WTC11 (cell line): ENCODE results near the gene ANO7. TPM values are rescaled to one million over a fixed set of nuclear protein-coding genes. Genes with fewer than 3 reads are reported as not detected.
A peak's percentile ranks its signal among the peaks of the same experiment; 100 is the strongest.

Experiments
- ATF2 ChIP-seq: sonication (generic); formaldehyde crosslinking; IDR thresholded peaks from 2 replicates; pipeline ENCODE4 v1.8.1; 2022; ENCODE audit warnings: low read depth, missing genetic modification reagents, borderline replicate concordance
- CDX4 ChIP-seq: fragments of 250-450 bp; sonication (Bioruptor Pico); IDR thresholded peaks from 2 replicates; pipeline ENCODE4 v1.9.0; 2021; ENCODE audit warnings: moderate library complexity, mild to moderate bottlenecking, inconsistent platforms, borderline replicate concordance
- CREB1 ChIP-seq: sonication (generic); formaldehyde crosslinking; IDR thresholded peaks from 2 replicates; pipeline ENCODE4 v1.8.0; 2023; ENCODE audit warnings: mild to moderate bottlenecking, missing genetic modification reagents
- CREM ChIP-seq: sonication (generic); formaldehyde crosslinking; IDR thresholded peaks from 2 replicates; pipeline ENCODE4 v1.8.1; 2022; ENCODE audit warnings: mild to moderate bottlenecking, missing genetic modification reagents, moderate library complexity
- E2F4 ChIP-seq: sonication (generic); formaldehyde crosslinking; IDR thresholded peaks from 2 replicates; pipeline ENCODE4 v1.8.1; 2022; ENCODE audit warnings: low read depth, mild to moderate bottlenecking, moderate library complexity, missing genetic modification reagents, borderline replicate concordance
- E2F5 ChIP-seq: sonication (generic); formaldehyde crosslinking; IDR thresholded peaks from 2 replicates; pipeline ENCODE4 v1.8.1; 2022; ENCODE audit warnings: mild to moderate bottlenecking, moderate library complexity, missing genetic modification reagents
- EMX1 ChIP-seq: fragments of 250-450 bp; sonication (Bioruptor Pico); IDR thresholded peaks from 2 replicates; pipeline ENCODE4 v1.8.0; 2021; ENCODE audit warnings: mild to moderate bottlenecking
- ESRRA ChIP-seq: sonication (generic); formaldehyde crosslinking; IDR thresholded peaks from 2 replicates; pipeline ENCODE4 v1.8.1; 2022; ENCODE audit warnings: mild to moderate bottlenecking, missing genetic modification reagents, borderline replicate concordance
- ETV6 ChIP-seq: sonication (generic); formaldehyde crosslinking; IDR thresholded peaks from 2 replicates; pipeline ENCODE4 v1.8.1; 2022; ENCODE audit warnings: mild to moderate bottlenecking, missing genetic modification reagents
- JUN ChIP-seq: sonication (generic); formaldehyde crosslinking; IDR thresholded peaks from 2 replicates; pipeline ENCODE4 v1.8.0; 2023; ENCODE audit warnings: mild to moderate bottlenecking, missing genetic modification reagents
- KAT7 ChIP-seq: sonication (generic); formaldehyde crosslinking; IDR thresholded peaks from 2 replicates; pipeline ENCODE4 v1.8.1; 2023; ENCODE audit warnings: missing genetic modification reagents, mild to moderate bottlenecking, borderline replicate concordance
- MXD4 ChIP-seq: fragments of 250-450 bp; sonication (Bioruptor Pico); IDR thresholded peaks from 2 replicates; pipeline ENCODE4 v1.8.0; 2021; ENCODE audit warnings: mild to moderate bottlenecking, moderate library complexity, borderline replicate concordance
- MYBL2 ChIP-seq: sonication (generic); formaldehyde crosslinking; IDR thresholded peaks from 2 replicates; pipeline ENCODE4 v1.8.1; 2023; ENCODE audit warnings: mild to moderate bottlenecking, moderate library complexity, missing genetic modification reagents
- PRRX2 ChIP-seq: fragments of 250-450 bp; sonication (Bioruptor Pico); IDR thresholded peaks from 2 replicates; pipeline ENCODE4 v1.8.0; 2021; ENCODE audit warnings: mild to moderate bottlenecking
- TP53 ChIP-seq: sonication (generic); formaldehyde crosslinking; IDR thresholded peaks from 2 replicates; pipeline ENCODE4 v1.8.1; 2023; ENCODE audit warnings: mild to moderate bottlenecking, missing genetic modification reagents
- ZNF121 ChIP-seq: sonication (generic); formaldehyde crosslinking; IDR thresholded peaks from 2 replicates; pipeline ENCODE4 v1.8.0; 2023; ENCODE audit warnings: missing genetic modification reagents
- ZNF219 ChIP-seq: sonication (generic); formaldehyde crosslinking; IDR thresholded peaks from 2 replicates; pipeline ENCODE4 v1.8.0; 2023; ENCODE audit warnings: missing genetic modification reagents, mild to moderate bottlenecking, borderline replicate concordance
- ZNF232 ChIP-seq: sonication (generic); formaldehyde crosslinking; IDR thresholded peaks from 2 replicates; pipeline ENCODE4 v1.8.0; 2022; ENCODE audit warnings: mild to moderate bottlenecking, missing genetic modification reagents
- ZNF317 ChIP-seq: sonication (generic); formaldehyde crosslinking; IDR thresholded peaks from 2 replicates; pipeline ENCODE4 v1.8.1; 2023; ENCODE audit warnings: low read depth, mild to moderate bottlenecking, moderate library complexity, missing genetic modification reagents, borderline replicate concordance
- ZNF416 ChIP-seq: fragments of 250-450 bp; sonication (Bioruptor Pico); IDR thresholded peaks from 2 replicates; pipeline ENCODE4 v1.9.0; 2021; ENCODE audit warnings: mild to moderate bottlenecking, inconsistent platforms
- ZNF423 ChIP-seq: fragments of 250-450 bp; sonication (Bioruptor Pico); IDR thresholded peaks from 2 replicates; pipeline ENCODE4 v2.1.2; 2022; ENCODE audit warnings: mild to moderate bottlenecking, moderate library complexity
- total RNA-seq: library from RNA; stranded (reverse); gene quantifications from 3 replicates; pipeline ENCODE4 v1.2.3, GENCODE V29; 2021
- TF ChIP-seq, protein P1 (sequence below): sonication (generic); formaldehyde crosslinking; IDR thresholded peaks from 2 replicates; pipeline ENCODE4 v1.8.0; 2023; ENCODE audit warnings: mild to moderate bottlenecking, missing genetic modification reagents
- TF ChIP-seq, protein P2 (sequence below): fragments of 200-600 bp; IDR thresholded peaks from 2 replicates; pipeline ENCODE4 v1.8.0; 2022; ENCODE audit warnings: antibody characterized with exemption
- TF ChIP-seq, protein P3 (sequence below): sonication (generic); formaldehyde crosslinking; IDR thresholded peaks from 2 replicates; pipeline ENCODE4 v1.8.1; 2023; ENCODE audit warnings: mild to moderate bottlenecking, moderate library complexity, missing genetic modification reagents

Gene ANO7
- total RNA-seq, 1 experiment from 2014 or later = 8.0 TPM

DNA sequence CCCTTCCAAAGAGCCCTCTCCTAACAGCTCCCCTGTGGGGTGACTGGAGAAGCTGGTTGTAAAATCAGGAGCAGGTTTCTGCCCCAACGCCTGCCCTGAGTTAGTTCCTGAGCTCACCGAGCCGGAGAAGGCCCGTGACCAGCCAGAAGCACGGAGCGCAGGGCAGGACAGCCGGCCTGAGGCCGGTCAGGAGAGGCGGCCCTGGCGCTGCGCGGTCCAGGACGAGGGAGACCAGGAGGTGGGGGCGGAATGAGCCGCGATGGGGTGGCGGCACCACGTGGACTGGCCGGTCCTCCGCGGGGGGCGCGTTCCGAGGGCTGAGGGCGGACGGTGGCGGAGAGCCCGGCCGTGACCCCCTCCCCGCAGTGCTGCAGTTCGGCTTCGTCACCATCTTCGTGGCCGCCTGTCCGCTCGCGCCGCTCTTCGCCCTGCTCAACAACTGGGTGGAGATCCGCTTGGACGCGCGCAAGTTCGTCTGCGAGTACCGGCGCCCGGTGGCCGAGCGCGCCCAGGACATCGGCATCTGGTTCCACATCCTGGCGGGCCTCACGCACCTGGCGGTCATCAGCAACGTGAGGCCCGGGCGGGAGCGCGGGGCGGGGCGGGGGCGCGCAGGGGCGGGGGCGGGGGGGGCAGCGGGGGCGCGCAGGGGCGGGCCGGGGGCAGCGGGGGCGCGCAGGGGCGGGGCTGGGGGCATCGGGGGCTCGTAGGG lies 29.0 kb downstream of the ANO7 start (continued):
- TF ChIP-seq CDX4 (CRISPR knock-in tag) = no peak
- TF ChIP-seq ZNF232 (CRISPR knock-in tag) = no peak
- TF ChIP-seq EMX1 (CRISPR knock-in tag) = no peak
- peak; percentile 67 for TF ChIP-seq ESRRA (CRISPR knock-in tag)
- peak; percentile 39; the same call in 1 of the 2 replicates for TF ChIP-seq KAT7 (CRISPR knock-in tag)
- TF ChIP-seq E2F4 (CRISPR knock-in tag) = no peak
- TF ChIP-seq, protein P1, sequence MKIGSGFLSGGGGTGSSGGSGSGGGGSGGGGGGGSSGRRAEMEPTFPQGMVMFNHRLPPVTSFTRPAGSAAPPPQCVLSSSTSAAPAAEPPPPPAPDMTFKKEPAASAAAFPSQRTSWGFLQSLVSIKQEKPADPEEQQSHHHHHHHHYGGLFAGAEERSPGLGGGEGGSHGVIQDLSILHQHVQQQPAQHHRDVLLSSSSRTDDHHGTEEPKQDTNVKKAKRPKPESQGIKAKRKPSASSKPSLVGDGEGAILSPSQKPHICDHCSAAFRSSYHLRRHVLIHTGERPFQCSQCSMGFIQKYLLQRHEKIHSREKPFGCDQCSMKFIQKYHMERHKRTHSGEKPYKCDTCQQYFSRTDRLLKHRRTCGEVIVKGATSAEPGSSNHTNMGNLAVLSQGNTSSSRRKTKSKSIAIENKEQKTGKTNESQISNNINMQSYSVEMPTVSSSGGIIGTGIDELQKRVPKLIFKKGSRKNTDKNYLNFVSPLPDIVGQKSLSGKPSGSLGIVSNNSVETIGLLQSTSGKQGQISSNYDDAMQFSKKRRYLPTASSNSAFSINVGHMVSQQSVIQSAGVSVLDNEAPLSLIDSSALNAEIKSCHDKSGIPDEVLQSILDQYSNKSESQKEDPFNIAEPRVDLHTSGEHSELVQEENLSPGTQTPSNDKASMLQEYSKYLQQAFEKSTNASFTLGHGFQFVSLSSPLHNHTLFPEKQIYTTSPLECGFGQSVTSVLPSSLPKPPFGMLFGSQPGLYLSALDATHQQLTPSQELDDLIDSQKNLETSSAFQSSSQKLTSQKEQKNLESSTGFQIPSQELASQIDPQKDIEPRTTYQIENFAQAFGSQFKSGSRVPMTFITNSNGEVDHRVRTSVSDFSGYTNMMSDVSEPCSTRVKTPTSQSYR (CRISPR knock-in tag) = peak; percentile 16; the same call in 1 of the 2 replicates
- TF ChIP-seq ZNF121 (CRISPR knock-in tag) = no peak
- 0 out of 2 replicates have a peak, but pooled peaks have one; percentile 65 for TF ChIP-seq TP53 (CRISPR knock-in tag)
- TF ChIP-seq ZNF219 (CRISPR knock-in tag) = no peak
- no peak for TF ChIP-seq ATF2 (CRISPR knock-in tag)
- no peak for TF ChIP-seq JUN (CRISPR knock-in tag)
- no peak for TF ChIP-seq PRRX2 (CRISPR knock-in tag)
- no peak for TF ChIP-seq ZNF317 (CRISPR knock-in tag)
- no peak for TF ChIP-seq MYBL2 (CRISPR knock-in tag)
- TF ChIP-seq ETV6 (CRISPR knock-in tag) = no peak
- no peak for TF ChIP-seq MXD4 (CRISPR knock-in tag)
- TF ChIP-seq CREB1 (CRISPR knock-in tag) = peak; percentile 35; the same call in 1 of the 2 replicates
- no peak for TF ChIP-seq CREM (CRISPR knock-in tag)
- TF ChIP-seq, protein P2, sequence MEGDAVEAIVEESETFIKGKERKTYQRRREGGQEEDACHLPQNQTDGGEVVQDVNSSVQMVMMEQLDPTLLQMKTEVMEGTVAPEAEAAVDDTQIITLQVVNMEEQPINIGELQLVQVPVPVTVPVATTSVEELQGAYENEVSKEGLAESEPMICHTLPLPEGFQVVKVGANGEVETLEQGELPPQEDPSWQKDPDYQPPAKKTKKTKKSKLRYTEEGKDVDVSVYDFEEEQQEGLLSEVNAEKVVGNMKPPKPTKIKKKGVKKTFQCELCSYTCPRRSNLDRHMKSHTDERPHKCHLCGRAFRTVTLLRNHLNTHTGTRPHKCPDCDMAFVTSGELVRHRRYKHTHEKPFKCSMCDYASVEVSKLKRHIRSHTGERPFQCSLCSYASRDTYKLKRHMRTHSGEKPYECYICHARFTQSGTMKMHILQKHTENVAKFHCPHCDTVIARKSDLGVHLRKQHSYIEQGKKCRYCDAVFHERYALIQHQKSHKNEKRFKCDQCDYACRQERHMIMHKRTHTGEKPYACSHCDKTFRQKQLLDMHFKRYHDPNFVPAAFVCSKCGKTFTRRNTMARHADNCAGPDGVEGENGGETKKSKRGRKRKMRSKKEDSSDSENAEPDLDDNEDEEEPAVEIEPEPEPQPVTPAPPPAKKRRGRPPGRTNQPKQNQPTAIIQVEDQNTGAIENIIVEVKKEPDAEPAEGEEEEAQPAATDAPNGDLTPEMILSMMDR = no peak
- TF ChIP-seq ZNF416 (CRISPR knock-in tag) = no peak
- TF ChIP-seq E2F5 = no peak; the same call in 1 of the 2 replicates
- TF ChIP-seq, protein P3, sequence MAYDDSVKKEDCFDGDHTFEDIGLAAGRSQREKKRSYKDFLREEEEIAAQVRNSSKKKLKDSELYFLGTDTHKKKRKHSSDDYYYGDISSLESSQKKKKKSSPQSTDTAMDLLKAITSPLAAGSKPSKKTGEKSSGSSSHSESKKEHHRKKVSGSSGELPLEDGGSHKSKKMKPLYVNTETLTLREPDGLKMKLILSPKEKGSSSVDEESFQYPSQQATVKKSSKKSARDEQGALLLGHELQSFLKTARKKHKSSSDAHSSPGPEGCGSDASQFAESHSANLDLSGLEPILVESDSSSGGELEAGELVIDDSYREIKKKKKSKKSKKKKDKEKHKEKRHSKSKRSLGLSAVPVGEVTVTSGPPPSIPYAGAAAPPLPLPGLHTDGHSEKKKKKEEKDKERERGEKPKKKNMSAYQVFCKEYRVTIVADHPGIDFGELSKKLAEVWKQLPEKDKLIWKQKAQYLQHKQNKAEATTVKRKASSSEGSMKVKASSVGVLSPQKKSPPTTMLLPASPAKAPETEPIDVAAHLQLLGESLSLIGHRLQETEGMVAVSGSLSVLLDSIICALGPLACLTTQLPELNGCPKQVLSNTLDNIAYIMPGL = no peak; the same call in 1 of the 2 replicates
- TF ChIP-seq ZNF423 (CRISPR knock-in tag) = no peak
- TF ChIP-seq, all 79 proteins: peak for 14
